ENCODE measurements around the gene MGA.

- TF ChIP-seq CTCF (IDR thresholded peaks at IDR 0.05) (no peak), POLR2A (IDR thresholded peaks at IDR 0.05; ENCODE audit: low read depth) (no peak)
These were observed 33.6 kb downstream of the MGA start for GRCh38 chr15:41693757-41694156.

Data from esophagus muscularis mucosa (tissue), 3 donors.